ENCODE data around the gene RASD1. TPM values are rescaled to one million over a fixed set of nuclear protein-coding genes. Genes with fewer than 3 reads are reported as not detected.

Gene RASD1
- total and polyA plus RNA-seq, 2 of the 4 experiments (the other 2 are of a cell fraction) = 0.54 to 1.8 TPM

GRCh38 chr17:17523731-17524490 is 27.7 kb upstream of the RASD1 start:
- no peak overlapping the region for H2AFZ ChIP-seq (replicated peaks; ENCODE audit: low read length, poor library complexity)
- no peak for ATAC-seq (ENCODE audit: low read depth)
- 83% methylated on average over 12 of the region's 19 CpGs; no CpG with 5 or more reads in 1 of the 2 experiments for WGBS, 2 experiments (ENCODE audit: extremely low coverage in 2 of 2, insufficient read length in 1 of 2)
- H3K9me1 ChIP-seq (ENCODE audit: insufficient read depth, low read length) = no peaks in the 10 kb centered on the region
- H3K79me1 ChIP-seq (ENCODE audit: low read depth in 1 of 2, low read length in 2 of 2) = no peaks in the 10 kb centered on the region
- no peaks in the 10 kb centered on the region; the same call in 1 of the 2 replicates for H4K20me1 ChIP-seq (ENCODE audit: insufficient read depth, low read length)
- H2AK5ac ChIP-seq (ENCODE audit: low read depth, low read length) = no peak overlapping the region
- TF ChIP-seq MAZ (IDR thresholded peaks at IDR 0.05; ENCODE audit: borderline replicate concordance, low read depth, low read length) (no peak), FOS (IDR thresholded peaks at IDR 0.05; ENCODE audit: low read depth, low read length) (no peak), CEBPB (IDR thresholded peaks at IDR 0.05; ENCODE audit: low read depth, low read length) (no peak), CHD1 (IDR thresholded peaks at IDR 0.05; ENCODE audit: low read depth, low read length) (no peak), CTCF (conservative IDR thresholded peaks at IDR 0.05; ENCODE audit: low read depth, low read length) (no peak), ELK1 (IDR thresholded peaks at IDR 0.05; ENCODE audit: borderline replicate concordance, low read depth, low read length) (no peak), BHLHE40 (IDR thresholded peaks at IDR 0.05; ENCODE audit: low read depth, low read length) (no peak), MXI1 (IDR thresholded peaks at IDR 0.05; ENCODE audit: borderline replicate concordance, low read depth, low read length) (no peak), POLR2A (IDR thresholded peaks at IDR 0.05; ENCODE audit: low read depth, low read length) (no peak), RAD21 (IDR thresholded peaks at IDR 0.05; ENCODE audit: low read length) (no peak), NFE2L2 (IDR thresholded peaks at IDR 0.05; ENCODE audit: low read depth, low read length) (no peak), MAFK (IDR thresholded peaks at IDR 0.05; ENCODE audit: low read depth, low read length) (no peak), SMC3 (IDR thresholded peaks at IDR 0.05; ENCODE audit: low read depth, low read length) (no peak), RFX5 (IDR thresholded peaks at IDR 0.05; ENCODE audit: low read depth, low read length) (no peak), RCOR1 (IDR thresholded peaks at IDR 0.05; ENCODE audit: insufficient replicate concordance, low read length) (no peak), USF2 (IDR thresholded peaks at IDR 0.05; ENCODE audit: low read depth, low read length) (no peak)
- no peak overlapping the region for H3K4me3 ChIP-seq (ENCODE audit: insufficient read depth, low read depth, low read length)
- no peak for DNase-seq
- no peak overlapping the region for H3K18ac ChIP-seq (ENCODE audit: low read depth, low read length)
- no peak overlapping the region for H4K8ac ChIP-seq (ENCODE audit: low read depth in 2 of 2, low read length in 2 of 2)
- CTCF ChIA-PET = no interaction called here
- no peaks in the 10 kb centered on the region for H3K36me3 ChIP-seq (ENCODE audit: control insufficient read depth, insufficient read depth, low read length)
- H3K27me3 ChIP-seq (ENCODE audit: control insufficient read depth, insufficient read depth, low read length) = no peaks in the 10 kb centered on the region; the same call in 1 of the 2 replicates
- no peak overlapping the region for H3K4ac ChIP-seq (ENCODE audit: low read depth, low read length)
- no peak overlapping the region for H2BK20ac ChIP-seq (ENCODE audit: low read depth, low read length)
- no peak overlapping the region for H3K4me2 ChIP-seq (ENCODE audit: low read depth, low read length)
- H2BK120ac ChIP-seq (ENCODE audit: low read depth, low read length) = no peak overlapping the region
- no peak overlapping the region for H4K5ac ChIP-seq (ENCODE audit: low read depth, low read length)
- no peaks in the 10 kb centered on the region for H3K9me3 ChIP-seq (ENCODE audit: control insufficient read depth, insufficient read depth, low read length)
- BruUV-seq (replicated peaks) = no TSS peak
- no peak overlapping the region for H3K9ac ChIP-seq (ENCODE audit: low read depth, low read length)
- H3K56ac ChIP-seq (ENCODE audit: extremely low read depth, insufficient read depth, low read length) = no peak overlapping the region
- H3K14ac ChIP-seq (replicated peaks; ENCODE audit: low read depth, low read length) = no peak overlapping the region
- in situ Hi-C loops (cut with MboI; ENCODE audit: low sequenced_read_pairs) = no loop called here
- POLR2A ChIA-PET (ENCODE audit: unreplicated experiment) = no interaction called here
- no peak overlapping the region for H3K27ac ChIP-seq (ENCODE audit: insufficient read depth, low read length)
- no peak overlapping the region for H2AK9ac ChIP-seq (replicated peaks; ENCODE audit: low read depth, low read length, poor library complexity)
- H4K91ac ChIP-seq (ENCODE audit: insufficient read depth, low read depth, low read length) = no peak overlapping the region
- H2BK15ac ChIP-seq (ENCODE audit: low read depth, low read length) = no peak overlapping the region
- H3K23ac ChIP-seq (ENCODE audit: low read depth, low read length) = no peak overlapping the region
- dilution Hi-C loops (cut with HindIII; ENCODE audit: low sequenced_read_pairs, unreplicated experiment) = no loop called here
- H2BK5ac ChIP-seq (ENCODE audit: low read depth, low read length, poor library complexity, severe bottlenecking) = no peak overlapping the region
- no peaks in the 10 kb centered on the region for H3K4me1 ChIP-seq (ENCODE audit: control insufficient read depth, insufficient read depth, low read length)
- intact Hi-C loops (cut with micrococcal nuclease) = no loop called here
